Ishikawa (cell line): ENCODE data around the gene RBM10.

ENCODE experiments used
- EGR1 ChIP-seq: IDR thresholded peaks from 2 replicates; pipeline ENCODE4 v1.6.1; 2012
- EP300 ChIP-seq: IDR thresholded peaks from 2 replicates; pipeline ENCODE4 v1.6.1; 2012; ENCODE audit warnings: borderline replicate concordance
- FOXM1 ChIP-seq: IDR thresholded peaks from 2 replicates; pipeline ENCODE4 v1.6.1; 2012; ENCODE audit warnings: low read depth, borderline replicate concordance
- MAX ChIP-seq: IDR thresholded peaks from 2 replicates; pipeline ENCODE4 v1.6.1; 2012
- NFIC ChIP-seq: IDR thresholded peaks from 2 replicates; pipeline ENCODE4 v1.6.1; 2012
- RAD21 ChIP-seq: IDR thresholded peaks from 2 replicates; pipeline ENCODE4 v1.6.1; 2012; ENCODE audit warnings: low read depth
- TAF1 ChIP-seq: IDR thresholded peaks from 2 replicates; pipeline ENCODE4 v1.6.1; 2012; ENCODE audit warnings: low read depth, mild to moderate bottlenecking
- TCF12 ChIP-seq: IDR thresholded peaks from 2 replicates; pipeline ENCODE4 v1.6.1; 2012; ENCODE audit warnings: low read depth
- TEAD4 ChIP-seq: IDR thresholded peaks from 2 replicates; pipeline ENCODE4 v1.6.1; 2012
- YY1 ChIP-seq: IDR thresholded peaks from 2 replicates; pipeline ENCODE4 v1.6.1; 2012; ENCODE audit warnings: low read depth
- ZBTB7A ChIP-seq: IDR thresholded peaks from 2 replicates; pipeline ENCODE4 v1.6.1; 2012; ENCODE audit warnings: low read depth
- TF ChIP-seq, protein P1 (sequence below): IDR thresholded peaks from 2 replicates; pipeline ENCODE4 v1.6.1; 2012; ENCODE audit warnings: low read depth, mild to moderate bottlenecking
- TF ChIP-seq, protein P2 (sequence below): IDR thresholded peaks from 2 replicates; pipeline ENCODE4 v1.6.1; 2012

DNA sequence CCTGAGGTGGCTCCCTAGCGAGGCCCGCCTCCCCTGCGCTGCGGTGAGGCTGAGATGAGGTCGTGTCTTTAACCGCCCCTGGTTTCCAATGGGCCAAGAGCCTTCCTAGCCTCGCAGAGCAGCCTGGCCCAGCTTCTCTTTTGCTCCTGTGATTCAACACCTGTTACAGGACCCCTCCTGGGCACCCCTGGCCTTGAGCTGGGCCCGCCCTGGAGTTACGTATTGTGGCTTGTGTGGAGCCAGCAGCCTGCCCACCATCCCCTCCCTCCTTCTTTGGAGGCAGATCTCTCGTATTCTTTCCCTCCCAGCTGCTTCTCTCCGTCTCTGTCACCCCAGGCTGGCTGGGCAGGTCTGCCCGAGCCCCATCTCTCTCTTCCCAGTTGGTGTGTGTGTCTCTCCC, 29.4 kb downstream of the RBM10 start:
- no peak for TF ChIP-seq EP300
- TF ChIP-seq, protein P1, sequence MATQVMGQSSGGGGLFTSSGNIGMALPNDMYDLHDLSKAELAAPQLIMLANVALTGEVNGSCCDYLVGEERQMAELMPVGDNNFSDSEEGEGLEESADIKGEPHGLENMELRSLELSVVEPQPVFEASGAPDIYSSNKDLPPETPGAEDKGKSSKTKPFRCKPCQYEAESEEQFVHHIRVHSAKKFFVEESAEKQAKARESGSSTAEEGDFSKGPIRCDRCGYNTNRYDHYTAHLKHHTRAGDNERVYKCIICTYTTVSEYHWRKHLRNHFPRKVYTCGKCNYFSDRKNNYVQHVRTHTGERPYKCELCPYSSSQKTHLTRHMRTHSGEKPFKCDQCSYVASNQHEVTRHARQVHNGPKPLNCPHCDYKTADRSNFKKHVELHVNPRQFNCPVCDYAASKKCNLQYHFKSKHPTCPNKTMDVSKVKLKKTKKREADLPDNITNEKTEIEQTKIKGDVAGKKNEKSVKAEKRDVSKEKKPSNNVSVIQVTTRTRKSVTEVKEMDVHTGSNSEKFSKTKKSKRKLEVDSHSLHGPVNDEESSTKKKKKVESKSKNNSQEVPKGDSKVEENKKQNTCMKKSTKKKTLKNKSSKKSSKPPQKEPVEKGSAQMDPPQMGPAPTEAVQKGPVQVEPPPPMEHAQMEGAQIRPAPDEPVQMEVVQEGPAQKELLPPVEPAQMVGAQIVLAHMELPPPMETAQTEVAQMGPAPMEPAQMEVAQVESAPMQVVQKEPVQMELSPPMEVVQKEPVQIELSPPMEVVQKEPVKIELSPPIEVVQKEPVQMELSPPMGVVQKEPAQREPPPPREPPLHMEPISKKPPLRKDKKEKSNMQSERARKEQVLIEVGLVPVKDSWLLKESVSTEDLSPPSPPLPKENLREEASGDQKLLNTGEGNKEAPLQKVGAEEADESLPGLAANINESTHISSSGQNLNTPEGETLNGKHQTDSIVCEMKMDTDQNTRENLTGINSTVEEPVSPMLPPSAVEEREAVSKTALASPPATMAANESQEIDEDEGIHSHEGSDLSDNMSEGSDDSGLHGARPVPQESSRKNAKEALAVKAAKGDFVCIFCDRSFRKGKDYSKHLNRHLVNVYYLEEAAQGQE = no peak
- no peak for TF ChIP-seq EGR1
- TF ChIP-seq NFIC = no peak
- TF ChIP-seq, protein P2, sequence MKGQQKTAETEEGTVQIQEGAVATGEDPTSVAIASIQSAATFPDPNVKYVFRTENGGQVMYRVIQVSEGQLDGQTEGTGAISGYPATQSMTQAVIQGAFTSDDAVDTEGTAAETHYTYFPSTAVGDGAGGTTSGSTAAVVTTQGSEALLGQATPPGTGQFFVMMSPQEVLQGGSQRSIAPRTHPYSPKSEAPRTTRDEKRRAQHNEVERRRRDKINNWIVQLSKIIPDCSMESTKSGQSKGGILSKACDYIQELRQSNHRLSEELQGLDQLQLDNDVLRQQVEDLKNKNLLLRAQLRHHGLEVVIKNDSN = no peak
- TF ChIP-seq FOXM1 = no peak
- no peak for TF ChIP-seq ZBTB7A
- TF ChIP-seq TEAD4 = no peak
- TF ChIP-seq RAD21 = no peak
- no peak for TF ChIP-seq TCF12
- no peak for TF ChIP-seq YY1
- TF ChIP-seq TAF1 = no peak
- no peak for TF ChIP-seq MAX
